HCT116 (cell line): ENCODE measurements around the gene TRAF3IP1.

Experiments used
- CEBPB ChIP-seq: IDR thresholded peaks from 2 replicates; pipeline ENCODE4 v1.6.1; 2012; ENCODE audit warnings: low read depth
- CTCF ChIP-seq, 3 experiments: fragments of 200-600 bp in 1 of 3; sonication (generic) in 1 of 3; IDR thresholded peaks in 2 of 3; conservative IDR thresholded peaks in 1 of 3; 2 replicates each; pipeline ENCODE4 v1.5.1; 2012 to 2017; ENCODE audit warnings: low read depth in 2 of 3, low read length in 2 of 3, antibody characterized with exemption in 1 of 3, borderline replicate concordance in 1 of 3, control low read depth in 1 of 3, mild to moderate bottlenecking in 1 of 3, mixed read lengths in 1 of 3, mixed run types in 1 of 3, moderate library complexity in 1 of 3; ENCODE audit not compliant: insufficient read depth in 1 of 3
- ELF1 ChIP-seq: IDR thresholded peaks from 2 replicates; pipeline ENCODE4 v1.6.1; 2012; ENCODE audit warnings: low read depth, borderline replicate concordance
- EZH2 ChIP-seq: fragments of 200-600 bp; sonication (generic); IDR thresholded peaks from 2 replicates; pipeline ENCODE4 v1.6.1; 2017; ENCODE audit warnings: antibody characterized with exemption, mixed run types
- JUND ChIP-seq: IDR thresholded peaks from 2 replicates; pipeline ENCODE4 v1.6.1; 2012
- POLR2A ChIP-seq: IDR thresholded peaks from 2 replicates; pipeline ENCODE4 v1.7.0; 2011; ENCODE audit warnings: borderline replicate concordance; ENCODE audit not compliant: insufficient read depth, insufficient read length; ENCODE audit errors: extremely low read depth
- POLR2AphosphoS5 ChIP-seq: IDR thresholded peaks from 2 replicates; pipeline ENCODE4 v1.6.1; 2011; ENCODE audit warnings: mild to moderate bottlenecking, low read depth, low read length, moderate library complexity
- RAD21 ChIP-seq: IDR thresholded peaks from 2 replicates; pipeline ENCODE4 v1.6.1; 2012; ENCODE audit warnings: low read depth, mild to moderate bottlenecking
- SIN3A ChIP-seq: IDR thresholded peaks from 2 replicates; pipeline ENCODE4 v1.6.1; 2012; ENCODE audit warnings: low read depth
- SP1 ChIP-seq: IDR thresholded peaks from 2 replicates; pipeline ENCODE4 v1.6.1; 2012; ENCODE audit warnings: low read depth
- TCF7L2 ChIP-seq: IDR thresholded peaks from 2 replicates; pipeline ENCODE4 v1.7.0; 2011; ENCODE audit warnings: borderline replicate concordance, inconsistent platforms; ENCODE audit not compliant: insufficient read depth, insufficient read length; ENCODE audit errors: extremely low read depth
- ZNF274 ChIP-seq: fragments of 200-500 bp; sonication (Bioruptor generic); IDR thresholded peaks from 2 replicates; pipeline ENCODE4 v1.6.1; 2014; ENCODE audit warnings: mild to moderate bottlenecking, low read depth, low read length, inconsistent platforms
- TF ChIP-seq, protein P1 (sequence below): IDR thresholded peaks from 2 replicates; pipeline ENCODE4 v1.6.1; 2012; ENCODE audit warnings: low read depth
- TF ChIP-seq, protein P2 (sequence below): IDR thresholded peaks from 2 replicates; pipeline ENCODE4 v1.6.1; 2012

GRCh38 chr2:238399094-238399493, 78.8 kb downstream of the TRAF3IP1 start:
- TF ChIP-seq CTCF (IDR thresholded peaks at IDR 0.05 in 2 of 3, conservative IDR thresholded peaks at IDR 0.05 in 1 of 3; ENCODE audit: borderline replicate concordance in 1 of 3, insufficient read depth in 1 of 3, low read depth in 2 of 3, low read length in 2 of 3) (no peak), SP1 (no peak), POLR2AphosphoS5 (no peak), RAD21 (no peak), SIN3A (no peak), ZNF274 (no peak), TCF7L2 (no peak), JUND (no peak), POLR2A (no peak), CEBPB (no peak), ELF1 (no peak), EZH2 (no peak)
- TF ChIP-seq, protein P1, sequence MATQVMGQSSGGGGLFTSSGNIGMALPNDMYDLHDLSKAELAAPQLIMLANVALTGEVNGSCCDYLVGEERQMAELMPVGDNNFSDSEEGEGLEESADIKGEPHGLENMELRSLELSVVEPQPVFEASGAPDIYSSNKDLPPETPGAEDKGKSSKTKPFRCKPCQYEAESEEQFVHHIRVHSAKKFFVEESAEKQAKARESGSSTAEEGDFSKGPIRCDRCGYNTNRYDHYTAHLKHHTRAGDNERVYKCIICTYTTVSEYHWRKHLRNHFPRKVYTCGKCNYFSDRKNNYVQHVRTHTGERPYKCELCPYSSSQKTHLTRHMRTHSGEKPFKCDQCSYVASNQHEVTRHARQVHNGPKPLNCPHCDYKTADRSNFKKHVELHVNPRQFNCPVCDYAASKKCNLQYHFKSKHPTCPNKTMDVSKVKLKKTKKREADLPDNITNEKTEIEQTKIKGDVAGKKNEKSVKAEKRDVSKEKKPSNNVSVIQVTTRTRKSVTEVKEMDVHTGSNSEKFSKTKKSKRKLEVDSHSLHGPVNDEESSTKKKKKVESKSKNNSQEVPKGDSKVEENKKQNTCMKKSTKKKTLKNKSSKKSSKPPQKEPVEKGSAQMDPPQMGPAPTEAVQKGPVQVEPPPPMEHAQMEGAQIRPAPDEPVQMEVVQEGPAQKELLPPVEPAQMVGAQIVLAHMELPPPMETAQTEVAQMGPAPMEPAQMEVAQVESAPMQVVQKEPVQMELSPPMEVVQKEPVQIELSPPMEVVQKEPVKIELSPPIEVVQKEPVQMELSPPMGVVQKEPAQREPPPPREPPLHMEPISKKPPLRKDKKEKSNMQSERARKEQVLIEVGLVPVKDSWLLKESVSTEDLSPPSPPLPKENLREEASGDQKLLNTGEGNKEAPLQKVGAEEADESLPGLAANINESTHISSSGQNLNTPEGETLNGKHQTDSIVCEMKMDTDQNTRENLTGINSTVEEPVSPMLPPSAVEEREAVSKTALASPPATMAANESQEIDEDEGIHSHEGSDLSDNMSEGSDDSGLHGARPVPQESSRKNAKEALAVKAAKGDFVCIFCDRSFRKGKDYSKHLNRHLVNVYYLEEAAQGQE: no peak
- TF ChIP-seq, protein P2, sequence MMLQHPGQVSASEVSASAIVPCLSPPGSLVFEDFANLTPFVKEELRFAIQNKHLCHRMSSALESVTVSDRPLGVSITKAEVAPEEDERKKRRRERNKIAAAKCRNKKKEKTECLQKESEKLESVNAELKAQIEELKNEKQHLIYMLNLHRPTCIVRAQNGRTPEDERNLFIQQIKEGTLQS: no peak
